Heart left ventricle (tissue), 16 donors: ENCODE measurements around the gene LYRM7. TPM values are rescaled to one million over a fixed set of nuclear protein-coding genes. Genes with fewer than 3 reads are reported as not detected.

Experiments used
- ATAC-seq, 4 donors: fragments of 200-7000 bp; cut with Tn5 transposase; one replicate each; pipeline ENCODE4 v1.9.1; 2020 to 2022; ENCODE audit warnings: moderate library complexity in 4 of 4, mild to moderate bottlenecking in 3 of 4, moderate number of reproducible peaks in 1 of 4
- DNase-seq, 5 donors: peaks; one replicate each; pipeline ENCODE4 v3.0.0-alpha.2; 2020
- H3K27ac ChIP-seq, 12 donors: fragments of 200-600 bp; sonication (generic) in 4 of 12; one replicate each; pipeline versions ENCODE4 v1.5.0 to v1.8.0; 2016 to 2022; ENCODE audit warnings: mild to moderate bottlenecking in 2 of 12
- H3K27me3 ChIP-seq, 9 donors: fragments of 200-600 bp; sonication (generic) in 2 of 9; one replicate each; pipeline versions ENCODE4 v1.5.1 to v1.8.0; 2016 to 2022; ENCODE audit warnings: mild to moderate bottlenecking in 3 of 9
- H3K36me3 ChIP-seq, 9 donors: fragments of 200-600 bp; sonication (generic) in 2 of 9; one replicate each; pipeline versions ENCODE4 v1.5.0 to v1.8.0; 2018 to 2022; ENCODE audit warnings: mild to moderate bottlenecking in 2 of 9
- H3K4me1 ChIP-seq, 12 donors: fragments of 200-600 bp; sonication (generic) in 4 of 12; one replicate each; pipeline versions ENCODE4 v1.5.0 to v1.8.0; 2016 to 2022; ENCODE audit warnings: mild to moderate bottlenecking in 3 of 12
- H3K4me3 ChIP-seq, 12 donors: fragments of 200-600 bp; sonication (generic) in 4 of 12; one replicate each; pipeline versions ENCODE4 v1.5.0 to v1.8.0; 2017 to 2022; ENCODE audit warnings: mild to moderate bottlenecking in 9 of 12, moderate library complexity in 4 of 12
- H3K9me3 ChIP-seq, 12 donors: fragments of 200-600 bp; sonication (generic) in 4 of 12; one replicate each; pipeline versions ENCODE4 v1.5.0 to v1.8.0; 2016 to 2022; ENCODE audit warnings: mild to moderate bottlenecking in 1 of 12
- POLR2A ChIP-seq, 2 donors: fragments of 450-650 bp; IDR thresholded peaks; one replicate each; pipeline ENCODE4 v1.6.1; 2017; ENCODE audit warnings: antibody characterized with exemption in 2 of 2, mild to moderate bottlenecking in 2 of 2, moderate library complexity in 2 of 2
- WGBS, 4 donors: extraction: QIAGEN DNeasy Blood & Tissue Kit in 2 of 4; methylation state at CpG; one replicate each; pipeline versions ENCODE4 v1.1.5 to v1.1.7; 2013 to 2018; 5-methylcytosine and 5-hydroxymethylcytosine counted together
- intact Hi-C, 10 donors: fragments of 100-400 bp; cut with DNase I; formaldehyde crosslinking; loops; one replicate each; pipeline versions ENCODE4 v1.11.1 to v1.14.2; 2022
- polyA plus RNA-seq, 2 donors: library from polyadenylated mRNA; stranded (reverse); fragments of 200-250 nt; gene quantifications; one replicate each; pipeline ENCODE4 v1.2.3, GENCODE V29; 2013
- total RNA-seq, 9 donors: library from RNA; depleted of rRNA in 2 of 9; stranded (reverse); fragments of >200 nt in 2 of 9; fragmentation: NEBNext Ultra II Directional in 3 of 9; extraction: Animal tissue kit (Norgen Biotek cat#: 25700) in 3 of 9; gene quantifications; one replicate each; pipeline versions ENCODE4 v1.1.0 to v1.2.4, GENCODE V29; 2016 to 2023
- TF ChIP-seq, protein P1 (sequence below), 12 donors: fragments of 200-600 bp; sonication (generic) in 4 of 12; IDR thresholded peaks; one replicate each; pipeline versions ENCODE4 v1.5.0 to v1.8.0; 2018 to 2022; ENCODE audit warnings: antibody characterized with exemption in 12 of 12, mild to moderate bottlenecking in 5 of 12
- donor health status: ischemic (EF 13 %, LVEDD 7.1; RV severe dilation, severe dysfunction).
- donor health status: healthy with polysubstance abuse.
- donor health status: DM: no; HTN: yes; CAD: no.
- donor health status: DM: no; HTN: no; CAD: no.
- donor health status: ischemic (EF 25% LVEDD 6.9; RV normal size, moderate dysfunction).
- donor health status: ischemic (EF 25% LVEDD 5.7; RV mildly dilated, moderate dysfunction).
- donor health status: healthy.
- donor health status: DM: yes; HTN: yes; CAD: no.
- donor health status: ischemic (EF 35%, LVEDD 5.7; RV mildly dilated, moderate dysfunction).
- donor health status: nonischemic (EF 11% LVEDD 7.7; RV severe dilation, severe dysfunction).
- donor health status: DM: yes; HTN: yes; CAD: no.
- donor health status: PGD.
- donor health status: ischemic (EF 29% LVEDD 5.4; RV normal size, mild dysfunction).
- donor health status: nonischemic (EF 23%, LVEDD 6.1; RV moderate dilation, normal function).

LYRM7 gene
- total and polyA plus RNA-seq, 11 donors: 11.8 to 27.1 (median 20.0) TPM

DNA sequence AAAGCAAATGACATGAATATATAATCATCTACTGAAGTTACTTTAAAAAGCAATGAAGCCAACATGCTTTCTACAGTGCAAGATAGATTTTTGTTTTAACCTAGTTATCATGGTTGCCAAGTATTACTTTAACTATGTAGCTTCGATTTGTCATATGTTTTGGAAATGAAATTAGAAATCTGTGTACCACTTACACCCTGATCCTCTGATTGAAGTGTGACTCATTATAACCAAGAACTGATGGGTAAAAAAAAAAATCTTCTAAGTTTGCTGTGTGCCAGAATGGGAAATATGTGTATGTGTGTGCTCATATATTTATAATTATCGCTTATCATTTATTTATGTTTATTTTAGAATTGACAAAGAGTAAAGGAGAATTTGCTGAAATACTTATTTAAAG, 84.0 kb downstream of the LYRM7 start:
- no peak for ATAC-seq

More for the DNA sequence above, 84.0 kb downstream of the LYRM7 start:
- Histone ChIP-seq H3K4me1 (peaks cover 0 to 84% (median 0%) of the 10 kb centered on the region in 12 donors), H3K9me3 (no peaks in the 10 kb centered on the region), H3K4me3 (peak overlapping the region in 1 of 12 donors; percentile 53), H3K36me3 (no peaks in the 10 kb centered on the region), H3K27me3 (no peaks in the 10 kb centered on the region), H3K27ac (peak overlapping the region in 1 of 12 donors; percentile 91)
- 92 to 95% (median 93%) methylated on average over 2 of the region's 2 CpGs for WGBS, 4 donors
- intact Hi-C loops: no loop called here
- no peak for DNase-seq
- TF ChIP-seq, protein P1, sequence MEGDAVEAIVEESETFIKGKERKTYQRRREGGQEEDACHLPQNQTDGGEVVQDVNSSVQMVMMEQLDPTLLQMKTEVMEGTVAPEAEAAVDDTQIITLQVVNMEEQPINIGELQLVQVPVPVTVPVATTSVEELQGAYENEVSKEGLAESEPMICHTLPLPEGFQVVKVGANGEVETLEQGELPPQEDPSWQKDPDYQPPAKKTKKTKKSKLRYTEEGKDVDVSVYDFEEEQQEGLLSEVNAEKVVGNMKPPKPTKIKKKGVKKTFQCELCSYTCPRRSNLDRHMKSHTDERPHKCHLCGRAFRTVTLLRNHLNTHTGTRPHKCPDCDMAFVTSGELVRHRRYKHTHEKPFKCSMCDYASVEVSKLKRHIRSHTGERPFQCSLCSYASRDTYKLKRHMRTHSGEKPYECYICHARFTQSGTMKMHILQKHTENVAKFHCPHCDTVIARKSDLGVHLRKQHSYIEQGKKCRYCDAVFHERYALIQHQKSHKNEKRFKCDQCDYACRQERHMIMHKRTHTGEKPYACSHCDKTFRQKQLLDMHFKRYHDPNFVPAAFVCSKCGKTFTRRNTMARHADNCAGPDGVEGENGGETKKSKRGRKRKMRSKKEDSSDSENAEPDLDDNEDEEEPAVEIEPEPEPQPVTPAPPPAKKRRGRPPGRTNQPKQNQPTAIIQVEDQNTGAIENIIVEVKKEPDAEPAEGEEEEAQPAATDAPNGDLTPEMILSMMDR (IDR thresholded peaks at IDR 0.05): no peak
- no peak for TF ChIP-seq POLR2A (IDR thresholded peaks at IDR 0.05)

Other genes starting within 250 kb of the LYRM7 start
- 100 to 1,000 TPM in 8 of 9 donors, 10 to 100 TPM in 1; 76.8 to 165 (median 148) TPM for gene HINT1, start 5.7 kb upstream of the LYRM7 start, total RNA-seq
- gene HINT1, start 5.7 kb upstream of the LYRM7 start, polyA plus RNA-seq: 100 to 1,000 TPM; 133 to 286 TPM
- gene CDC42SE2, start 93.1 kb downstream of the LYRM7 start, total RNA-seq: 10 to 100 TPM in 8 of 9 donors, 1 to 10 TPM in 1; 9.8 to 29.2 (median 12.4) TPM
- 10 to 100 TPM in 1 of 2 donors, 1 to 10 TPM in 1; 4.8 to 12.7 TPM for gene CDC42SE2, start 93.1 kb downstream of the LYRM7 start, polyA plus RNA-seq